HepG2 (cell line): ENCODE results near the gene SNX30. TPM values are rescaled to one million over a fixed set of nuclear protein-coding genes. Genes with fewer than 3 reads are reported as not detected.

Source experiments
- E2F5 ChIP-seq: sonication (generic); formaldehyde crosslinking; conservative IDR thresholded peaks from 2 replicates; pipeline ENCODE4 v1.4.0; 2020; ENCODE audit warnings: missing genetic modification reagents
- GZF1 ChIP-seq: sonication (generic); formaldehyde crosslinking; IDR thresholded peaks from 2 replicates; pipeline ENCODE4 v1.5.1; 2020; ENCODE audit warnings: mild to moderate bottlenecking, missing genetic modification reagents
- HOMEZ ChIP-seq: IDR thresholded peaks from 2 replicates; pipeline ENCODE4 v1.6.1; 2016; ENCODE audit warnings: low read depth
- KDM1A ChIP-seq: IDR thresholded peaks from 2 replicates; pipeline ENCODE4 v1.6.1; 2016; ENCODE audit warnings: missing compliant biosample characterization
- MLX ChIP-seq: IDR thresholded peaks from 2 replicates; pipeline ENCODE4 v1.6.1; 2016
- NCOA1 ChIP-seq: sonication (generic); formaldehyde crosslinking; IDR thresholded peaks from 2 replicates; pipeline ENCODE4 v1.9.0; 2021; ENCODE audit warnings: missing genetic modification reagents
- NKX3-1 ChIP-seq: sonication (generic); formaldehyde crosslinking; IDR thresholded peaks from 2 replicates; pipeline ENCODE4 v1.5.0; 2020; ENCODE audit warnings: missing genetic modification reagents
- NPAS2 ChIP-seq: sonication (generic); formaldehyde crosslinking; IDR thresholded peaks from 2 replicates; pipeline ENCODE4 v1.8.0; 2022; ENCODE audit warnings: mild to moderate bottlenecking, missing genetic modification reagents, borderline replicate concordance
- PPARG ChIP-seq: conservative IDR thresholded peaks from 2 replicates; pipeline ENCODE4 v1.6.1; 2016; ENCODE audit warnings: missing biosample characterization, missing genetic modification reagents
- TRAFD1 ChIP-seq: sonication (generic); formaldehyde crosslinking; IDR thresholded peaks from 2 replicates; pipeline ENCODE4 v1.5.1; 2020; ENCODE audit warnings: missing genetic modification reagents, mild to moderate bottlenecking, borderline replicate concordance
- ZBTB43 ChIP-seq: sonication (generic); formaldehyde crosslinking; conservative IDR thresholded peaks from 2 replicates; pipeline ENCODE4 v1.4.0; 2020; ENCODE audit warnings: missing genetic modification reagents
- ZC3H4 ChIP-seq: sonication (generic); formaldehyde crosslinking; IDR thresholded peaks from 2 replicates; pipeline ENCODE4 v1.4.0; 2020; ENCODE audit warnings: missing genetic modification reagents, borderline replicate concordance
- ZHX1 ChIP-seq: sonication (generic); formaldehyde crosslinking; IDR thresholded peaks from 2 replicates; pipeline ENCODE4 v1.8.1; 2022; ENCODE audit warnings: low read depth, mild to moderate bottlenecking, missing genetic modification reagents
- ZMYM4 ChIP-seq: sonication (generic); formaldehyde crosslinking; IDR thresholded peaks from 2 replicates; pipeline ENCODE4 v1.8.1; 2023; ENCODE audit warnings: mild to moderate bottlenecking, missing genetic modification reagents
- ZNF10 ChIP-seq: sonication (generic); formaldehyde crosslinking; IDR thresholded peaks from 2 replicates; pipeline ENCODE4 v1.4.0; 2020; ENCODE audit warnings: mild to moderate bottlenecking, low read depth, missing genetic modification reagents, borderline replicate concordance
- ZNF143 ChIP-seq: sonication (generic); formaldehyde crosslinking; IDR thresholded peaks from 2 replicates; pipeline ENCODE4 v1.4.0; 2020; ENCODE audit warnings: missing genetic modification reagents
- ZNF18 ChIP-seq: sonication (generic); formaldehyde crosslinking; IDR thresholded peaks from 2 replicates; pipeline ENCODE4 v1.8.0; 2022; ENCODE audit warnings: mild to moderate bottlenecking, missing genetic modification reagents; ENCODE audit not compliant: insufficient replicate concordance
- ZNF225 ChIP-seq: sonication (generic); formaldehyde crosslinking; IDR thresholded peaks from 2 replicates; pipeline ENCODE4 v1.4.0; 2020; ENCODE audit warnings: mild to moderate bottlenecking, missing genetic modification reagents
- ZNF33B ChIP-seq: sonication (generic); formaldehyde crosslinking; IDR thresholded peaks from 2 replicates; pipeline ENCODE4 v1.5.1; 2020; ENCODE audit warnings: mild to moderate bottlenecking, missing genetic modification reagents
- ZNF446 ChIP-seq: sonication (generic); formaldehyde crosslinking; IDR thresholded peaks from 2 replicates; pipeline ENCODE4 v1.5.0; 2020; ENCODE audit warnings: mild to moderate bottlenecking, missing genetic modification reagents
- polyA plus RNA-seq, 8 experiments: library from polyadenylated mRNA; depleted of rRNA in 3 of 8; stranded (reverse) in 7 of 8; unstranded in 1 of 8; fragments of >200 nt; fragmentation: Illumina TruSeq in 4 of 8; extraction: Trizol in 4 of 8; gene quantifications; 2 replicates each; pipeline versions ENCODE4 v1.2.1 to v1.2.3, GENCODE V29; 2011 to 2016; ENCODE audit warnings: low read depth in 4 of 8, missing spikeins in 1 of 8, mixed read lengths in 1 of 8; ENCODE audit not compliant: insufficient read depth in 1 of 8
- total RNA-seq, 5 experiments: library from RNA; depleted of rRNA; stranded (reverse); fragments of >200 nt; fragmentation: Illumina TruSeq; extraction: Trizol; gene quantifications; 2 replicates each; pipeline ENCODE4 v1.2.3, GENCODE V29; 2016; ENCODE audit warnings: low read depth in 1 of 5

SNX30 gene
- total and polyA plus RNA-seq, 2 of the 13 experiments (the other 11 are each of a cell fraction or from before 2014, with no cell fraction given): 4.4 to 12.4 TPM

GRCh38 chr9:112764837-112765236, 14.3 kb downstream of the SNX30 start (continued):
- TF ChIP-seq ZHX1 (CRISPR knock-in tag): no peak
- TF ChIP-seq NKX3-1 (CRISPR knock-in tag): 0 out of 2 replicates have a peak, but pooled peaks have one; percentile 57
- 0 out of 2 replicates have a peak, but pooled peaks have one; percentile 26 for TF ChIP-seq ZBTB43 (CRISPR knock-in tag)
- no peak for TF ChIP-seq ZNF10
- TF ChIP-seq NPAS2 (CRISPR knock-in tag): no peak
- TF ChIP-seq ZNF225 (CRISPR knock-in tag): no peak
- TF ChIP-seq TRAFD1: no peak
- no peak for TF ChIP-seq KDM1A (CRISPR knock-in tag)
- no peak for TF ChIP-seq ZNF33B (CRISPR knock-in tag)
- peak; percentile 96 for TF ChIP-seq ZMYM4 (CRISPR knock-in tag)
- no peak for TF ChIP-seq ZC3H4
- TF ChIP-seq PPARG (CRISPR knock-in tag): peak; percentile 56; the same call in 1 of the 2 replicates
- 0 out of 2 replicates have a peak, but pooled peaks have one; percentile 24 for TF ChIP-seq ZNF143
- TF ChIP-seq ZNF18 (CRISPR knock-in tag): no peak
- peak; percentile 57; the same call in 1 of the 2 replicates for TF ChIP-seq HOMEZ (CRISPR knock-in tag)
- TF ChIP-seq GZF1 (CRISPR knock-in tag): no peak
- TF ChIP-seq NCOA1: no peak
- TF ChIP-seq E2F5 (CRISPR knock-in tag): no peak
- TF ChIP-seq MLX: peak; percentile 56; the same call in 1 of the 2 replicates
- no peak for TF ChIP-seq ZNF446 (CRISPR knock-in tag)
